ENCODE results near the gene TMBIM4. TPM values are rescaled to one million over a fixed set of nuclear protein-coding genes. Genes with fewer than 3 reads are reported as not detected.
"Not testable (repeated sequence)": the region's sequence is repeated elsewhere in the genome, so short reads cannot be mapped to it uniquely, and the experiment has no call there.

The TMBIM4 gene
- polyA plus RNA-seq, 1 experiment, result 108 TPM

DNA sequence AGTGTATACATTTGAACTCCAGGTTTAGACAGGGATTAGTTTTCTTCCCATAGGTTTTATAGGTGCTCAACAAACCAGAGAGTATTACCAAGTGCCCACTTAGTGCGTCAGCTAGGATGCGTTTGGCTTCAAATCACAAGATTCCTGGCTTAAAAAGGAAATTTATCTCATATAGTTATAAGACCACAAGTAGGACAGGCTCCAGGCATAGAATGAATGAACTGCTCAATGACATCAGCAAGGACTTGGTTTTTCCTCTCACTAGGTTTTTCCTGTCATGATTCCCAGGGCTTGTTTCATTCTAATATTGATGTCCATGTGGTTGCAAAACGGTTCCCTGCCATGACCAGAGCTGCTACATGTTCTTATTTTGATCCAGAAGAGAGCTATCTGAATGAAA lies 13.2 kb upstream of the TMBIM4 start:
- CTCF ChIA-PET, result no interaction called here

DNA sequence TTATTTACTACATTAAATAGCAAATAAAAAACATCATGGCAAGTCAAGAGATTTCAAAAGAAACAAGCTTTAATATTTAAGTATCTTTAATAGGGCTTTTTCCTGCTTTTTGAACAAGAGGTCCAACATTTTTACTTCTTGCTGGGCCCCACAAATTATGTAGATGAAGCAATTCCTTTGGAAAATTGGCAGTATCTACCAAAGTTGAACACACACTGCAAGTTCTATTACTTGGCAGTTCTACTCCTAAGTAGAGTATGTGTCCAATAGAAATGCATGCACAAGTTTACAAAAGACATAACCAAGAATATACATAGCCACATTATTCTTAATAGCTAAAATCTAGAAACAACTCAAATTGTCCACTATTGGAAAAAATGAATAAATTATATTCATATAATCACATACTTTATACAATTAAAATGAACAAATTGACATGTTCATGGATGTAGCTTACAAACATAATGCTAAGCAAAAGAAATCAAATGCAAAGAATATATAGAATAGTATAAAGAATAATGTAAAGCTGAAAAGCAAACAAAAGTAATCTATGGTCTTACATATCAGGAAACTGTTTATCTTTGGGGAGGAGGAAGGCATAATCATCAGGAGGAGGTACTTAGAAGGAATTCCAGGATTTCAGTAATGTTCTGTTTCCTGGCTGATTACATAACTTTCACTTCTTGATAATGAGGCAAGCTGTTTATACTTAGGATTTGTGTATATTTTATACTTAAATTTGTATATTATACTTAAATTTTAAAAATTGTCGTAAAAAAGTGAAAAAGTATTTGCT lies 6.5 kb upstream of the TMBIM4 start:
- CTCF ChIA-PET, result interaction anchor here (0.6 to 1.7 kb wide), 2 partner anchors 13 to 945 kb away, joined by 5 read pairs; partner anchors contain the start of gene IRAK3
- TF ChIP-seq, protein P1, sequence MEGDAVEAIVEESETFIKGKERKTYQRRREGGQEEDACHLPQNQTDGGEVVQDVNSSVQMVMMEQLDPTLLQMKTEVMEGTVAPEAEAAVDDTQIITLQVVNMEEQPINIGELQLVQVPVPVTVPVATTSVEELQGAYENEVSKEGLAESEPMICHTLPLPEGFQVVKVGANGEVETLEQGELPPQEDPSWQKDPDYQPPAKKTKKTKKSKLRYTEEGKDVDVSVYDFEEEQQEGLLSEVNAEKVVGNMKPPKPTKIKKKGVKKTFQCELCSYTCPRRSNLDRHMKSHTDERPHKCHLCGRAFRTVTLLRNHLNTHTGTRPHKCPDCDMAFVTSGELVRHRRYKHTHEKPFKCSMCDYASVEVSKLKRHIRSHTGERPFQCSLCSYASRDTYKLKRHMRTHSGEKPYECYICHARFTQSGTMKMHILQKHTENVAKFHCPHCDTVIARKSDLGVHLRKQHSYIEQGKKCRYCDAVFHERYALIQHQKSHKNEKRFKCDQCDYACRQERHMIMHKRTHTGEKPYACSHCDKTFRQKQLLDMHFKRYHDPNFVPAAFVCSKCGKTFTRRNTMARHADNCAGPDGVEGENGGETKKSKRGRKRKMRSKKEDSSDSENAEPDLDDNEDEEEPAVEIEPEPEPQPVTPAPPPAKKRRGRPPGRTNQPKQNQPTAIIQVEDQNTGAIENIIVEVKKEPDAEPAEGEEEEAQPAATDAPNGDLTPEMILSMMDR (IDR thresholded peaks at IDR 0.05; ENCODE audit: insufficient read depth, low read depth, low read length), result no peak
- Histone ChIP-seq H3K27me3 (ENCODE audit: control insufficient read depth, insufficient read depth, low read length) (peaks cover 4% of the 10 kb centered on the region), H3K4me3 (ENCODE audit: low read depth, low read length) (no peak overlapping the region), H3K36me3 (ENCODE audit: control insufficient read depth, insufficient read depth, low read length) (no peaks in the 10 kb centered on the region)
- POLR2A ChIA-PET, result no interaction called here
- DNase-seq (ENCODE audit: low read depth), result no peak

More for the DNA sequence above, 13.2 kb upstream of the TMBIM4 start:
- no peaks in the 10 kb centered on the region for H3K36me3 ChIP-seq (ENCODE audit: control insufficient read depth, insufficient read depth, low read length)
- peaks cover 3% of the 10 kb centered on the region; the same call in 1 of the 2 replicates for H3K27me3 ChIP-seq (ENCODE audit: control insufficient read depth, insufficient read depth, low read length)
- POLR2A ChIA-PET, result no interaction called here
- no peak overlapping the region for H3K4me3 ChIP-seq (ENCODE audit: low read depth, low read length)
- TF ChIP-seq, protein P1 (IDR thresholded peaks at IDR 0.05; ENCODE audit: insufficient read depth, low read depth, low read length), result no peak
- no peak for DNase-seq (ENCODE audit: low read depth)

DNA sequence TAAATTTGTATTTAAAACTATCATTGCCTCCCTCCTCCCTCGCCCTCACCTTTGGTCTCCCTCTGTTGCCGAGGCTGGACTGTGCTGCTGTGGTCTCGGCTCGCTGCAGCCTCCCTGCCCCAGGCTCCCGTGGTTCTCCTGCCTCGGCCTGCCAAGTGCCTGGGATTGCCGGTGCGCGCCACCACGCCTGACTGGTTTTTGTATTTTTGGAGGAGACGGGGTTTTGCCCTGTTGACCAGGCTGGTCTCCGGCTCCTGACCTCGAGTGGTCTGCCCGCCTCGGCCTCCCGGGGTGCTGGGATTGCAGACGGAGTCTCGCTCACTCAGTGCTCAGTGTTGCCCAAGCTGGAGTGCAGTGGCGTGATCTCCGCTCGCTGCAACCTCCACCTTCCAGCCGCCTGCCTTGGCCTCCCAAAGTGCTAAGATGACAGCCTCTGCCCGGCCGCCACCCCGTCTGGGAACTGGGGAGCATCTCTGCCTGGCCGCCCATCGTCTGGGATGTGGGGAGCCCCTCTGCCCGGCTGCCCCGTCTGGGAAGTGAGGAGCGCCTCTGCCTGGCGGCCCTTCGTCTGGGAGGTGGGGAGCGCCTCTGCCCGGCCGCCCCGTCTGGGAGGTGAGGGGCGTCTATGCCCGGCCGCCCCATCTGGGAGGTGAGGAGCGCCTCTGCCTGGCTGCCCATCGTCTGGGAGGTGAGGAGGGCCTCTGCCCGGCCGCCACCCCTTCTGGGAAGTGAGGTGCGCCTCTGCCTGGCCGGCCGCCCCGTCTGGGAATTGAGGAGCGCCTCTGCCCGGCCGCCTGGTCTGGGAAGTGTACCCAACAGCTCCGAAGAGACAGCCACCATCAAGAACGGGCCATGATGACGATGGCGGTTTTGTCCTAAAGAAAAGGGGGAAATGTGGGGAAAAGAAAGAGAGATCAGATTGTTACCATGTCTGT lies 4.9 kb upstream of the TMBIM4 start:
- CTCF ChIA-PET; DNase-seq (ENCODE audit: low read depth): not testable (repeated sequence)

DNA sequence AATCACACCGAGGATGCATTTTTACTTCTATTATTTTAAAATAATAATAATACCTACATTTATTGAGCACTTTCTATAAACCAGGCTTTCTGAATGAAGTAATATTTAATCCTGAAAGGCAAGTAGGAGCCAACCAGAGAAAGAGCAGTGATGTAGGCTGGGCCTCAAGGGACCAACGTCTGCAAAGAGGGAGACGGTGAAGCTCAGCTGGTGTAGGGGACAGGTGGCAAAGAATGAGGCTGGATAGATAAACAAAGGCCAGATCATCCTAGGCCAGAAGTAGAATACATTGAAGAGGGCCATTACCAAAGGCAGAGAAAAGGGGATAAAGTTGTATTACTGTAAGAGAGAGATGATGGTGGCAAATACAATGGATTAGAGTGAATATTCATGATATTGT lies 810 bp upstream of the TMBIM4 start:
- Histone ChIP-seq H3K36me3 (ENCODE audit: control insufficient read depth, insufficient read depth, low read length) (no peaks in the 10 kb centered on the region), H3K4me3 (ENCODE audit: low read depth, low read length) (no peak overlapping the region), H3K27me3 (ENCODE audit: control insufficient read depth, insufficient read depth, low read length) (no peaks in the 10 kb centered on the region)
- TF ChIP-seq, protein P1 (IDR thresholded peaks at IDR 0.05; ENCODE audit: insufficient read depth, low read depth, low read length), result no peak
- DNase-seq (ENCODE audit: low read depth), result no peak
- ChIA-PET POLR2A (no interaction called here), CTCF (no interaction called here)

More for the DNA sequence above, 4.9 kb upstream of the TMBIM4 start:
- H3K27me3 ChIP-seq (ENCODE audit: control insufficient read depth, insufficient read depth, low read length); H3K36me3 ChIP-seq (ENCODE audit: control insufficient read depth, insufficient read depth, low read length); POLR2A ChIA-PET; H3K4me3 ChIP-seq (ENCODE audit: low read depth, low read length): not testable (repeated sequence)

DNA sequence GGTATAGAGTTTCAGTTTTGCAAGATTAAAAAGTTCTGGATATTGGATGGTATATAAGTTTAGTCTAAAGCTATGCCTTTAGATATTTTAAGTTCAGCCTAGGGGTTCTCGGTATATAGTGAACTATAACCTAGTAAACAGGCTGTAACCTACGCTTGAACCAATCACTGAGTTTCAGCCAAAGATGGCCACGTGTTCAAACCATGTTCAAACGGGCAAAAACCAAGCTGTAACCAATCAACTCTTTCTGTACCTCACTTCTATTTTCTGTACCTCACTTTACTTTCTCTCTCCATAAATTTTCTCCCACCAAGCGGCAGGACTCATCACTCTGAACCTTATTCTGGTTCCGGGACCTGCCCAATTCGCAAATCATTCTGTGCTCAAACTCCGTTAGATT lies 1.4 kb downstream of the TMBIM4 start:
- H3K4me3 ChIP-seq (ENCODE audit: low read depth, low read length), result peak overlapping the region; percentile 91
- DNase-seq (ENCODE audit: low read depth), result no peak
- CTCF ChIA-PET, result interaction anchor here (0.7 to 1.8 kb wide), 8 partner anchors 13 to 524 kb away, joined by 3 to 9 read pairs (median 4); no protein-coding TSS in a partner anchor
- TF ChIP-seq, protein P1 (IDR thresholded peaks at IDR 0.05; ENCODE audit: insufficient read depth, low read depth, low read length), result no peak
- H3K36me3 ChIP-seq (ENCODE audit: control insufficient read depth, insufficient read depth, low read length), result no peaks in the 10 kb centered on the region
- POLR2A ChIA-PET, result no interaction called here
- H3K27me3 ChIP-seq (ENCODE audit: control insufficient read depth, insufficient read depth, low read length), result no peaks in the 10 kb centered on the region

Measured in BJ (cell line).